Measurements from ENCODE around the gene CEP170B. TPM values are rescaled to one million over a fixed set of nuclear protein-coding genes. Genes with fewer than 3 reads are reported as not detected.

CEP170B gene
- total RNA-seq: 14.0 and 14.4 TPM in 2 replicates
- long read RNA-seq: 0 reads

- TF ChIP-seq, protein P1, sequence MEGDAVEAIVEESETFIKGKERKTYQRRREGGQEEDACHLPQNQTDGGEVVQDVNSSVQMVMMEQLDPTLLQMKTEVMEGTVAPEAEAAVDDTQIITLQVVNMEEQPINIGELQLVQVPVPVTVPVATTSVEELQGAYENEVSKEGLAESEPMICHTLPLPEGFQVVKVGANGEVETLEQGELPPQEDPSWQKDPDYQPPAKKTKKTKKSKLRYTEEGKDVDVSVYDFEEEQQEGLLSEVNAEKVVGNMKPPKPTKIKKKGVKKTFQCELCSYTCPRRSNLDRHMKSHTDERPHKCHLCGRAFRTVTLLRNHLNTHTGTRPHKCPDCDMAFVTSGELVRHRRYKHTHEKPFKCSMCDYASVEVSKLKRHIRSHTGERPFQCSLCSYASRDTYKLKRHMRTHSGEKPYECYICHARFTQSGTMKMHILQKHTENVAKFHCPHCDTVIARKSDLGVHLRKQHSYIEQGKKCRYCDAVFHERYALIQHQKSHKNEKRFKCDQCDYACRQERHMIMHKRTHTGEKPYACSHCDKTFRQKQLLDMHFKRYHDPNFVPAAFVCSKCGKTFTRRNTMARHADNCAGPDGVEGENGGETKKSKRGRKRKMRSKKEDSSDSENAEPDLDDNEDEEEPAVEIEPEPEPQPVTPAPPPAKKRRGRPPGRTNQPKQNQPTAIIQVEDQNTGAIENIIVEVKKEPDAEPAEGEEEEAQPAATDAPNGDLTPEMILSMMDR (conservative IDR thresholded peaks at IDR 0.05): no peak
Measured at GRCh38 chr14:104865081-104865630, at the start of gene CEP170B. CEP170B (plus strand) TSS chr14:104865268; CDS start chr14:104868451, 3,183 bp downstream.

GRCh38 chr14:104816616-104816884 is 48.5 kb upstream of the CEP170B start:
- Mint-ChIP-seq H3K4me1 (peaks cover 29% of the 10 kb centered on the region), H3K36me3 (ENCODE audit: low read depth) (peaks cover 3% of the 10 kb centered on the region), H3K4me3 (peak overlapping the region; percentile 91), H3K9me3 (no peaks in the 10 kb centered on the region), H3K27ac (ENCODE audit: unreplicated experiment) (peak overlapping the region; percentile 96), H3K27me3 (ENCODE audit: low read depth) (peaks cover 2% of the 10 kb centered on the region)
- TF ChIP-seq, protein P1 (conservative IDR thresholded peaks at IDR 0.05): no peak
- DNase-seq (ENCODE audit: low read depth, low spot score): no peak

More at GRCh38 chr14:104865081-104865630, at the start of gene CEP170B:
- peak within 1 kb of the TSS; percentile 80 for H3K4me3 Mint-ChIP-seq
- H3K36me3 Mint-ChIP-seq (ENCODE audit: low read depth): no peaks in the 10 kb centered on the region
- H3K9me3 Mint-ChIP-seq: no peaks in the 10 kb centered on the region
- peaks cover 24% of the 10 kb centered on the region for H3K27me3 Mint-ChIP-seq (ENCODE audit: low read depth)
- H3K4me1 Mint-ChIP-seq: no peaks in the 10 kb centered on the region
- no peak within 1 kb of the TSS for H3K27ac Mint-ChIP-seq (ENCODE audit: unreplicated experiment)
- no peak for DNase-seq (ENCODE audit: low read depth, low spot score)

- Mint-ChIP-seq H3K27ac (ENCODE audit: unreplicated experiment) (no peak overlapping the region), H3K4me3 (peak overlapping the region; percentile 59), H3K4me1 (peaks cover 29% of the 10 kb centered on the region), H3K27me3 (ENCODE audit: low read depth) (peaks cover 2% of the 10 kb centered on the region), H3K36me3 (ENCODE audit: low read depth) (peaks cover 3% of the 10 kb centered on the region), H3K9me3 (no peaks in the 10 kb centered on the region)
- no peak for DNase-seq (ENCODE audit: low read depth, low spot score)
- TF ChIP-seq, protein P1 (conservative IDR thresholded peaks at IDR 0.05): no peak
Measured at GRCh38 chr14:104817930-104818713, 46.9 kb upstream of the CEP170B start.

DNA sequence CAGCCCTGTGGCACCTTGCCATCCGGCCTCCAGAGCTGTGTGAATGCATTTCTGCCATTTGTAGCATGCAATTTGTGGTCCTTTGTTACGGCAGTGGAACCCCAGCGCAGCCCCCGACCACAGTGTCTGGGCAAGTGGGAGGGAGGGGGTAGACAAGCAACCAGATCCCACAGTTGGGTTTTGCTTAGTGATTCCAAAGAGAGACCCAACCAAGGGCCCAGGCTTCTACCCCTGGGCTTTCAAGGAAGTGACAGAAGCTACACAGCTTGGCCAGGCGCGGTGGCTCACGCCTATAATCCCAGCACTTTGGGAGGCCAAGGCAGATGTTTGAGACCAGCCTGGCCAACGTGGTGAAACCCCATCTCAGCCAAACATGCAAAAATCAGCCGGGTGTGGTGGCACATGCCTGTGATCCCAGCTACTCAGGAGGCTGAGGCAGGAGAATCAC is 46.3 kb upstream of the CEP170B start:
- Mint-ChIP-seq H3K36me3 (ENCODE audit: low read depth) (peaks cover 3% of the 10 kb centered on the region), H3K4me3 (peak overlapping the region; percentile 59), H3K9me3 (no peaks in the 10 kb centered on the region), H3K27ac (ENCODE audit: unreplicated experiment) (no peak overlapping the region), H3K4me1 (peaks cover 24% of the 10 kb centered on the region), H3K27me3 (ENCODE audit: low read depth) (peaks cover 4% of the 10 kb centered on the region)
- TF ChIP-seq, protein P1 (conservative IDR thresholded peaks at IDR 0.05): no peak
- no peak for DNase-seq (ENCODE audit: low read depth, low spot score)

DNA sequence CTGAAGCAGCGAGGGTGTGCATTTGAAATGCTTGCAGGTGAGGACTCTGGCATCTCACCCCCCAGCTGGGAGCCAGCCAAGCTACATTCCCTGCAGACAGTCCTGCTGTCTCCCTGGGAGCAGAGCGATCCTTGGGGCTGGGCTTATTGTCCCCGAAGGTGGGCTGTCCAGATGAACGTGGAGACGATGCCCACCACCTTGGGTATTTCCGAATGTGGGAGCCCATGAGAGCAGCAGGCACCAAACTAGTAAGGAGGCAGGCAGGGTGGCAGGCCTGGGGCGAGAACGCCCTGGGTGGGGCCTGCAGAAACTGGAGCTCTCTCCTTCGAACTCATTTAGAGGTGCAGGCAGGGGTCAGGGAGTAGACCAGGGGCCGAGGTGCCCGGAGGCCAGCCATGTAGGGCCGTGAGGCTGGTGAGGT is 45.7 kb upstream of the CEP170B start:
- Mint-ChIP-seq H3K9me3 (peaks cover 3% of the 10 kb centered on the region), H3K27me3 (ENCODE audit: low read depth) (peaks cover 11% of the 10 kb centered on the region), H3K4me1 (peaks cover 19% of the 10 kb centered on the region), H3K27ac (ENCODE audit: unreplicated experiment) (no peak overlapping the region), H3K4me3 (no peak overlapping the region), H3K36me3 (ENCODE audit: low read depth) (peaks cover 3% of the 10 kb centered on the region)
- no peak for DNase-seq (ENCODE audit: low read depth, low spot score)
- TF ChIP-seq, protein P1 (conservative IDR thresholded peaks at IDR 0.05): no peak
